ENCODE results near the gene MIOX. TPM values are rescaled to one million over a fixed set of nuclear protein-coding genes. Genes with fewer than 3 reads are reported as not detected.
A peak's percentile ranks its signal among the peaks of the same experiment; 100 is the strongest.

MIOX gene
- total and polyA plus RNA-seq, 9 of the 15 experiments (the other 6 are each of a cell fraction or from before 2014, with no cell fraction given), result 0.08 TPM; not detected in 8

- TF ChIP-seq ZBTB40 (IDR thresholded peaks at IDR 0.05), result no peak
- TF ChIP-seq ZBTB40 (CRISPR knock-in tag; IDR thresholded peaks at IDR 0.05), result no peak
- no peak for TF ChIP-seq RBM22 (IDR thresholded peaks at IDR 0.05; ENCODE audit: low read depth, low read length, poor library complexity, severe bottlenecking)
- TF ChIP-seq NFIC (IDR thresholded peaks at IDR 0.05), result peak; percentile 35; the same call in 1 of the 2 replicates
- no peak for TF ChIP-seq NR1H2 (CRISPR knock-in tag; IDR thresholded peaks at IDR 0.05)
- no peak for TF ChIP-seq FOXP4 (CRISPR knock-in tag; IDR thresholded peaks at IDR 0.05; ENCODE audit: borderline replicate concordance)
- TF ChIP-seq EHMT2 (IDR thresholded peaks at IDR 0.05), result no peak
- no peak for TF ChIP-seq USF1 (CRISPR knock-in tag; IDR thresholded peaks at IDR 0.05)
- 0 out of 2 replicates have a peak, but pooled peaks have one; percentile 11 for TF ChIP-seq ZNF589 (CRISPR knock-in tag; IDR thresholded peaks at IDR 0.05; ENCODE audit: low read depth)
- TF ChIP-seq TAL1 (IDR thresholded peaks at IDR 0.05), result peak; percentile 83
- TF ChIP-seq KDM1A (IDR thresholded peaks at IDR 0.05), result peak; percentile 93 to 95
- TF ChIP-seq NFYB (IDR thresholded peaks at IDR 0.05; ENCODE audit: extremely low read depth, insufficient read length), result no peak
- TF ChIP-seq RB1 (IDR thresholded peaks at IDR 0.05; ENCODE audit: low read depth), result no peak
- TF ChIP-seq BDP1 (IDR thresholded peaks at IDR 0.05; ENCODE audit: insufficient read depth, insufficient read length), result no peak
These were observed 46.5 kb downstream of the MIOX start (continued) for GRCh38 chr22:50532824-50533796.
